GM19043 (cell line): ENCODE measurements around the gene ZNF366.

Experiments
- ATAC-seq: cut with Tn5 transposase; IDR thresholded peaks from one replicate; pipeline ENCODE4 v1.9.1; 2021; ENCODE audit warnings: low read depth; ENCODE audit not compliant: unreplicated experiment

The ZNF366 gene

GRCh38 chr5:72445969-72446368 is 61.2 kb downstream of the ZNF366 start:
- no peak for ATAC-seq

GRCh38 chr5:72443883-72444282 is 63.3 kb downstream of the ZNF366 start:
- ATAC-seq, result no peak

- no peak for ATAC-seq
Observed at GRCh38 chr5:72441862-72442540, 65.2 kb downstream of the ZNF366 start.

- ATAC-seq, result no peak
Observed at GRCh38 chr5:72441094-72441723, 66.0 kb downstream of the ZNF366 start.

- ATAC-seq, result peak; percentile 71
Observed at GRCh38 chr5:72440207-72440638, 67.0 kb downstream of the ZNF366 start.

GRCh38 chr5:72439192-72439591 is 68.0 kb downstream of the ZNF366 start:
- no peak for ATAC-seq

GRCh38 chr5:72438141-72438540 is 69.1 kb downstream of the ZNF366 start:
- no peak for ATAC-seq

- no peak for ATAC-seq
Observed at GRCh38 chr5:72436796-72437471, 70.3 kb downstream of the ZNF366 start.

GRCh38 chr5:72434781-72435437 is 72.3 kb downstream of the ZNF366 start:
- no peak for ATAC-seq

- ATAC-seq, result no peak
Observed at GRCh38 chr5:72434056-72434780, 73.0 kb downstream of the ZNF366 start.

- ATAC-seq, result no peak
Observed at GRCh38 chr5:72433522-72433921, 73.7 kb downstream of the ZNF366 start.

- no peak for ATAC-seq
Observed at GRCh38 chr5:72428669-72429068, 78.5 kb downstream of the ZNF366 start.

- peak; percentile 55 for ATAC-seq
Observed at GRCh38 chr5:72427488-72428437, 79.4 kb downstream of the ZNF366 start.

GRCh38 chr5:72427016-72427415 is 80.2 kb downstream of the ZNF366 start:
- no peak for ATAC-seq

- ATAC-seq, result no peak
Observed at GRCh38 chr5:72426019-72426418, 81.2 kb downstream of the ZNF366 start.

GRCh38 chr5:72418271-72418670 is 88.9 kb downstream of the ZNF366 start:
- no peak for ATAC-seq

GRCh38 chr5:72417333-72418062 is 89.7 kb downstream of the ZNF366 start:
- no peak for ATAC-seq

- no peak for ATAC-seq
Observed at GRCh38 chr5:72415616-72416325, 91.4 kb downstream of the ZNF366 start.
